Measurements from ENCODE around the gene CCDC148. TPM values are rescaled to one million over a fixed set of nuclear protein-coding genes. Genes with fewer than 3 reads are reported as not detected.

The CCDC148 gene
- total RNA-seq, 1 donor from 2014 or later = 0.30 TPM

- DNase-seq = no peak
- no peaks in the 10 kb centered on the region for H3K27me3 ChIP-seq (ENCODE audit: low read depth)
- H3K27ac ChIP-seq (replicated peaks) = no peak overlapping the region
- no peaks in the 10 kb centered on the region for H3K36me3 ChIP-seq
- intact Hi-C loops (cut with micrococcal nuclease) = no loop called here
- no peak overlapping the region for H3K4me3 ChIP-seq
- H3K9me3 ChIP-seq (replicated peaks) = peaks cover 19% of the 10 kb centered on the region
- TF ChIP-seq CTCF (IDR thresholded peaks at IDR 0.05; ENCODE audit: borderline replicate concordance) = no peak
- peaks cover 8% of the 10 kb centered on the region for H3K4me1 ChIP-seq
These were observed 158.9 kb downstream of the CCDC148 start for GRCh38 chr2:158297606-158298005.

GRCh38 chr2:158297120-158297519, 159.4 kb downstream of the CCDC148 start:
- no peak for TF ChIP-seq CTCF (IDR thresholded peaks at IDR 0.05; ENCODE audit: borderline replicate concordance)
- DNase-seq = no peak
- Histone ChIP-seq H3K9me3 (replicated peaks) (peaks cover 19% of the 10 kb centered on the region), H3K36me3 (no peaks in the 10 kb centered on the region), H3K27ac (replicated peaks) (no peak overlapping the region), H3K27me3 (ENCODE audit: low read depth) (no peaks in the 10 kb centered on the region), H3K4me3 (no peak overlapping the region), H3K4me1 (peaks cover 13% of the 10 kb centered on the region)
- intact Hi-C loops (cut with micrococcal nuclease) = no loop called here

GRCh38 chr2:158293722-158294121, 162.8 kb downstream of the CCDC148 start:
- H3K36me3 ChIP-seq = no peaks in the 10 kb centered on the region
- peaks cover 16% of the 10 kb centered on the region for H3K4me1 ChIP-seq
- intact Hi-C loops (cut with micrococcal nuclease) = no loop called here
- H3K4me3 ChIP-seq = no peak overlapping the region
- DNase-seq = no peak
- peaks cover 13% of the 10 kb centered on the region for H3K9me3 ChIP-seq (replicated peaks)
- no peak for TF ChIP-seq CTCF (IDR thresholded peaks at IDR 0.05; ENCODE audit: borderline replicate concordance)
- H3K27ac ChIP-seq (replicated peaks) = no peak overlapping the region
- no peaks in the 10 kb centered on the region for H3K27me3 ChIP-seq (ENCODE audit: low read depth)

- H3K4me1 ChIP-seq = peaks cover 16% of the 10 kb centered on the region
- DNase-seq = no peak
- TF ChIP-seq CTCF (IDR thresholded peaks at IDR 0.05; ENCODE audit: borderline replicate concordance) = no peak
- H3K9me3 ChIP-seq (replicated peaks) = peaks cover 5% of the 10 kb centered on the region
- H3K27ac ChIP-seq (replicated peaks) = no peak overlapping the region
- H3K27me3 ChIP-seq (ENCODE audit: low read depth) = no peaks in the 10 kb centered on the region
- no peak overlapping the region for H3K4me3 ChIP-seq
- intact Hi-C loops (cut with micrococcal nuclease) = no loop called here
- H3K36me3 ChIP-seq = no peaks in the 10 kb centered on the region
These were observed 164.9 kb downstream of the CCDC148 start for GRCh38 chr2:158291544-158292180.

GRCh38 chr2:158290225-158290624, 166.3 kb downstream of the CCDC148 start:
- Histone ChIP-seq H3K4me1 (peaks cover 16% of the 10 kb centered on the region), H3K36me3 (no peaks in the 10 kb centered on the region), H3K9me3 (replicated peaks) (peaks cover 5% of the 10 kb centered on the region), H3K27me3 (ENCODE audit: low read depth) (no peaks in the 10 kb centered on the region), H3K4me3 (no peak overlapping the region), H3K27ac (replicated peaks) (no peak overlapping the region)
- no peak for TF ChIP-seq CTCF (IDR thresholded peaks at IDR 0.05; ENCODE audit: borderline replicate concordance)
- intact Hi-C loops (cut with micrococcal nuclease) = no loop called here
- DNase-seq = no peak

All from left ventricle myocardium inferior (tissue), 1 donor.